Epithelial cell of esophagus (primary cell): ENCODE results near the gene CCL26.

Experiments
- DNase-seq: peaks from one replicate; pipeline ENCODE4 v3.0.0; 2010; ENCODE audit warnings: low read depth
- H3K4me3 ChIP-seq: 2 replicates; pipeline ENCODE4 v1.5.1; 2011; ENCODE audit warnings: mild to moderate bottlenecking, low read length, control low read depth
- CTCF ChIP-seq: IDR thresholded peaks from 2 replicates; pipeline ENCODE4 v1.5.1; 2011; ENCODE audit warnings: low read depth, mild to moderate bottlenecking, low read length, control low read depth, inconsistent platforms; ENCODE audit not compliant: insufficient read depth; ENCODE audit errors: missing control alignments

CCL26 gene

GRCh38 chr7:75772081-75773077, at the start of gene CCL26:
Gene CCL26, minus strand, starts transcription at chr7:75772211. Its CDS starts 35 bp downstream, at chr7:75772176.
- H3K4me3 ChIP-seq = no peak within 1 kb of the TSS
- DNase-seq = peak; percentile 44
- TF ChIP-seq CTCF = no peak

- DNase-seq = no peak
- H3K4me3 ChIP-seq = no peak overlapping the region
- no peak for TF ChIP-seq CTCF
Observed at GRCh38 chr7:75820688-75821087, 48.7 kb upstream of the CCL26 start.

- no peak overlapping the region for H3K4me3 ChIP-seq
- DNase-seq = no peak
- TF ChIP-seq CTCF = no peak
Observed at GRCh38 chr7:75819711-75820110, 47.7 kb upstream of the CCL26 start.

- TF ChIP-seq CTCF = no peak
- H3K4me3 ChIP-seq = no peak overlapping the region
- DNase-seq = no peak
Observed at GRCh38 chr7:75818472-75818871, 46.5 kb upstream of the CCL26 start.

GRCh38 chr7:75817116-75817515, 45.1 kb upstream of the CCL26 start:
- no peak overlapping the region for H3K4me3 ChIP-seq
- TF ChIP-seq CTCF = no peak
- DNase-seq = no peak

- H3K4me3 ChIP-seq = no peak overlapping the region
- DNase-seq = no peak
- no peak for TF ChIP-seq CTCF
Observed at GRCh38 chr7:75815418-75816064, 43.5 kb upstream of the CCL26 start.
